Effector memory CD4-positive, alpha-beta T cell (primary cell): ENCODE data around the gene ANAPC7.
"Not testable (repeated sequence)": the region's sequence is repeated elsewhere in the genome, so short reads cannot be mapped to it uniquely, and the experiment has no call there.

ENCODE experiments used
- DNase-seq, 3 donors: peaks; one replicate each; pipeline ENCODE4 v3.0.0-alpha.2; 2020
- H3K27ac ChIP-seq: 2 replicates; pipeline ENCODE4 v1.7.0; 2013; ENCODE audit warnings: mild to moderate bottlenecking, low read length, moderate library complexity; ENCODE audit not compliant: insufficient read depth, poor library complexity, severe bottlenecking
- H3K27me3 ChIP-seq: replicated peaks from 2 replicates; pipeline ENCODE4 v1.7.0; 2013; ENCODE audit warnings: mild to moderate bottlenecking, low read length; ENCODE audit not compliant: insufficient read depth, control insufficient read depth, poor library complexity, severe bottlenecking
- H3K36me3 ChIP-seq: 2 replicates; pipeline ENCODE4 v1.7.0; 2013; ENCODE audit warnings: mild to moderate bottlenecking, low read length, moderate library complexity; ENCODE audit not compliant: control insufficient read depth, insufficient read depth
- H3K4me1 ChIP-seq: 2 replicates; pipeline ENCODE4 v1.7.0; 2013; ENCODE audit warnings: low read length, mild to moderate bottlenecking; ENCODE audit not compliant: control insufficient read depth, insufficient read depth, poor library complexity, severe bottlenecking
- H3K4me3 ChIP-seq: 2 replicates; pipeline ENCODE4 v1.7.0; 2013; ENCODE audit warnings: low read length, low read depth, mild to moderate bottlenecking; ENCODE audit not compliant: insufficient read depth, poor library complexity, severe bottlenecking
- H3K9me3 ChIP-seq: 2 replicates; pipeline ENCODE4 v1.7.0; 2013; ENCODE audit warnings: mild to moderate bottlenecking, low read length, moderate library complexity; ENCODE audit not compliant: control insufficient read depth

Gene ANAPC7

GRCh38 chr12:110421701-110422100, 18.2 kb upstream of the ANAPC7 start:
- Histone ChIP-seq H3K36me3 (no peaks in the 10 kb centered on the region), H3K27ac (no peak overlapping the region), H3K9me3 (no peaks in the 10 kb centered on the region), H3K4me1 (no peaks in the 10 kb centered on the region), H3K4me3 (no peak overlapping the region), H3K27me3 (no peaks in the 10 kb centered on the region)
- DNase-seq, result no peak

- no peaks in the 10 kb centered on the region for H3K36me3 ChIP-seq
- no peak overlapping the region for H3K4me3 ChIP-seq
- H3K27me3 ChIP-seq, result no peaks in the 10 kb centered on the region
- H3K27ac ChIP-seq, result no peak overlapping the region
- no peaks in the 10 kb centered on the region for H3K4me1 ChIP-seq
- no peak for DNase-seq
- no peaks in the 10 kb centered on the region for H3K9me3 ChIP-seq
Measured at GRCh38 chr12:110421159-110421661, 17.7 kb upstream of the ANAPC7 start.

DNA sequence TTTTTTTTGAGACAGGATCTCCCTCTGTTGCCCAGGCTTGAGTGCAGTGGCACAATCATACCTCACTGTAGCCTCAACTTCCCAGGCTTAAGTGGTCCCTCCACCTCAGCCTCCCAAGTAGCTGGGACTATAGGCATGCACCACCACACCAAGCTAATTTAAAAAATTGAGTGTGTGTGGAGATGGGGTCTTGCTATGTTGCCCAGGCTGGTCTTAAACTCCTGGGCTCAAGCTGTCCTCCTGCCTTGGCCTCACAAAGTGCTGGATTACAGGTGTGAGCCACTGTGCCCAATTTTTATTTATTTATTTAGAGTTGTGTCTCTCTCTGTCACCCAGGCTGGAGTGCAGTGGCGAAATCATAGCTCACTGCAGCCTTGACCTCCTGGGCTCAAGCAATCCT, 17.1 kb upstream of the ANAPC7 start:
- not testable (repeated sequence) for H3K9me3 ChIP-seq, H3K4me3 ChIP-seq, H3K36me3 ChIP-seq, DNase-seq, H3K4me1 ChIP-seq, H3K27me3 ChIP-seq, H3K27ac ChIP-seq

DNA sequence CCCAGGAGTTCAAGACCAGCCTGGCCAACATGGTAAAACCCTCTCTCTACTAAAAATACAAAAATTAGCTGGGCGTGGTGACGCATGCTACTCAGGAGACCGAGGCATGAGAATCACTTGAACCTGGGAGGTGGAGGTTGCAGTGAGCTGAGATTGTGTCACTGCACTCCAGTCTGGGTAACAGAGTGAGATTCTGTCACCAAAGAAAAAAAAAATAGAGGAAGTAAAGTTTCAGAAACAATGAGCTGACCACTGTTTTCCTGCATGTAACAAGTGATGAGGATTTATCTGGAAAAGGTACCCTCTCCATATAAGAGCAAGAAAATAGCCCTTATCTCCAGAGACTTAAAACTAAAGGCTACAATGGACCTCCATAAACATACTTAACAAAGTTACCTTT, 13.6 kb upstream of the ANAPC7 start:
- DNase-seq, H3K4me1 ChIP-seq, H3K27ac ChIP-seq, H3K36me3 ChIP-seq, H3K4me3 ChIP-seq, H3K27me3 ChIP-seq, H3K9me3 ChIP-seq: not testable (repeated sequence)

DNA sequence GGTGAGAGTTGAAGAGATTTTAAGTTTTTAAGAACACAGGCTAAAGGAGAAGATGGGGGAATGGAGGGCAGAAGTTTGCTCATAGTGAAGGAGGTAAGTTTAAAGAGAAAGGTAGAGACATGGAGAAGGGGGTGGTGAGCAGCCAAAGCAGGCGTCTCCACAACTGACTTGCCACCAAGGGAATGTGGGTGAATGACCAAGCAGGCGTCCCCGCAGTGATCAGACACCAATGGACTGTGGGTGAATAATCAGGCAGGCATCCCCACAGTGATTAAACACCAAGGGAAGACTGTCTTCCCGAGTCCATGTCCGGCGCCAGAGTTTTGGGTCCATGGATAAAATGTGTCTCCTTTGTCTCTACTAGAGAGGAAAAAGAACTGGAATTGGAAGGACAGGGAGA, 6.6 kb upstream of the ANAPC7 start:
- H3K4me1 ChIP-seq, H3K27me3 ChIP-seq, H3K9me3 ChIP-seq, H3K36me3 ChIP-seq, H3K4me3 ChIP-seq, DNase-seq, H3K27ac ChIP-seq: not testable (repeated sequence)

- not testable (repeated sequence) for H3K4me3 ChIP-seq, H3K27me3 ChIP-seq, H3K9me3 ChIP-seq, H3K4me1 ChIP-seq, DNase-seq, H3K27ac ChIP-seq, H3K36me3 ChIP-seq
Measured at GRCh38 chr12:110405126-110405662, 1.7 kb upstream of the ANAPC7 start.

DNA sequence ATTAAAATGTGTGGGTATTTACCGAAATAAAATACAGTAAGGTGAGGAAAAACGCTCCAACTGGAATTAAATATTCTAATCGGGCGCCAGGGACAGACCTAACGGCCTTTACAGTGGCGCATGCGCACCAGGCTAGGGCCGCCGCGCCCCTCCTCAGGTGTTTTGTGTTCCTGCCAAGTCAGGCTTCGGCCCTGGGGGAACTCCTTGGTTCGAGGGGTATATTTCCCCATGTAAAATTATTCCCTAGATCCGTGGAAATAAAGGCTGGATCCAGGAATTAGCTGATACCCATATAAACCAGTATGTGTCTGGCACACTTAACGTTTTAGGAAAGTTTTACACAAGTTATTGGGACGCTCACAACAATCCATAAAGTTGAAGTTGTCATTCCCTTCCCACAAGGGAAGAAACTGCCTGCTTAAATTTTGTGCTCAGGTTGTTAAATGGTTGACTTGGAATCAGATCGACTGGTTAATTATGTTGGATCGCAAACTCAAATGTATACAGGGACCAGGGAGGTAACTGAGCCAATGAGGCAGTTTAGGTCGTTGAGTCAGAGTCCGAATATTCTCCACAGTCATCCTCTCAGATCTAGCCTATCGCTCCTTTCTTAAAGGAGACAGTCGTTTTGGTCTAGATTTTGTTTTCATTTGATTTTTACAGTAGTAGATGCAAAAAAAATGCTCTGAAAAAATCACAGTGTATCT, 621 bp upstream of the ANAPC7 start:
- Histone ChIP-seq H3K36me3 (peaks cover 4% of the 10 kb centered on the region), H3K9me3 (no peaks in the 10 kb centered on the region), H3K27ac (peak overlapping the region; percentile 95), H3K4me1 (peaks cover 8% of the 10 kb centered on the region), H3K4me3 (peak overlapping the region; percentile 99), H3K27me3 (no peaks in the 10 kb centered on the region)
- peak; percentile 59 to 74 (median 62) for DNase-seq

DNA sequence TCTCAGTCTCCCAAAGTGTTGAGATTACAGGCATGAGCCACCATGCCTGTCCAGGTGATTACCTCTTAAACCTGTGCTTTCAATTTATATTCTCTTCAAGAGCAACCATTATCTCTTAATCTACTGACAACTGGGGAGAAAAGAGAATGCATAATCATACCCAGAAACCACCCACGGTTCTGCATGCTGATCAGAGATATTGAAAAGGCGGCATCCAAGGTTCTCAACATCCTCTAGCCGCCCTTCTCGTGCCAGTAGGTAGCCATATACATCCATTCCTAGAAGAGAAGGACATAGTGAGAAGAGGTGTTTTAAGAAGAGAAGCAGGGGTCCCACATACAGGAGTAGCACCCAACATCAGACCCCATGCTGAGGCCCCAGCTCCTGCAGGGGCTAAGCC, 20.8 kb downstream of the ANAPC7 start:
- H3K4me3 ChIP-seq, result no peak overlapping the region
- no peaks in the 10 kb centered on the region for H3K9me3 ChIP-seq
- H3K27ac ChIP-seq, result no peak overlapping the region
- no peak for DNase-seq
- no peaks in the 10 kb centered on the region for H3K4me1 ChIP-seq
- no peaks in the 10 kb centered on the region for H3K27me3 ChIP-seq
- peaks cover 62% of the 10 kb centered on the region for H3K36me3 ChIP-seq

DNA sequence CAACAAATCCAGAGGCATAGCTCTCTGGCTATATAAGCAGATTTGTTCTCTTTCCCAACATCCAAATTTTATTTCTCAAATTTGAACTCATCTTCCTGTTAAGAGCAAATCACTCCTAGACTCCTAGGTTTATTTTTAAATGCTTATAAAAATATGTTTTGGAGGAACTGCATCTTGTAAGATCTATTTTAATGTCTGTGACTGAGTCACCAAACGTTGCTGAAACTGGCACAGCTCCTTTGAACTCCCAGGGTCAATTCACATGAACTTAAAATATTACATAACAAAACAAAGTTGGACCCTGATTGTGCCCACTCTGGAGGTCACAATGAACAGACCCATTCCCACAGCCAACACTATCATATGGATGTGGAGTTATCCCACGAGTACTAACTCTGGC, 23.9 kb downstream of the ANAPC7 start:
- Histone ChIP-seq H3K4me3 (no peak overlapping the region), H3K27me3 (no peaks in the 10 kb centered on the region), H3K4me1 (no peaks in the 10 kb centered on the region), H3K9me3 (no peaks in the 10 kb centered on the region), H3K36me3 (peaks cover 60% of the 10 kb centered on the region), H3K27ac (no peak overlapping the region)
- DNase-seq, result no peak

DNA sequence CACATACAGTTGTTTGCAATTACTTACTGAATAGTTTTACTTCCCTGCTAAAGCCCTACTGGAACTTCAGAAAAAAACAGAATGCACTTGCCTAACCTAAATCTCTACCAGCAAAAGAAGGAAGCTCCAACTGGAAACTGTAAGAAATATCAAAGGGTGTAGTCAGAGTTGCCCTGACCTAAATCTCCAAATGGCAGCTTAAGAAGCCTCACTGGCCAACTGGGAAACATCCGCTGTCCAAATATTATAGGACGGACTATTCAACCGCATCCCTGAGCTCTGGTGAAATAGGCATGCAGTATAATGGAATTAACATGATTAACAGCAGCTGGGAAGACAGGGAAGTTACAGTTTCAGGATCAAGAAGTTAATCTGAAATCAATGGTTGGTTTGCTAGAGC, 24.3 kb downstream of the ANAPC7 start:
- Histone ChIP-seq H3K4me3 (no peak overlapping the region), H3K4me1 (no peaks in the 10 kb centered on the region), H3K36me3 (peaks cover 64% of the 10 kb centered on the region), H3K9me3 (no peaks in the 10 kb centered on the region), H3K27ac (no peak overlapping the region), H3K27me3 (no peaks in the 10 kb centered on the region)
- DNase-seq, result no peak
